Measurements from ENCODE around the gene MARCO. TPM values are rescaled to one million over a fixed set of nuclear protein-coding genes. Genes with fewer than 3 reads are reported as not detected.

Gene MARCO
- total RNA-seq, 1 donor: not detected

- no peaks in the 10 kb centered on the region for H3K79me2 ChIP-seq (ENCODE audit: insufficient read depth, low read length)
- H3K4me2 ChIP-seq (ENCODE audit: insufficient read depth, low read length): no peak overlapping the region
- H3K4me1 ChIP-seq (ENCODE audit: insufficient read depth, low read length): no peaks in the 10 kb centered on the region
- TF ChIP-seq, protein P1, sequence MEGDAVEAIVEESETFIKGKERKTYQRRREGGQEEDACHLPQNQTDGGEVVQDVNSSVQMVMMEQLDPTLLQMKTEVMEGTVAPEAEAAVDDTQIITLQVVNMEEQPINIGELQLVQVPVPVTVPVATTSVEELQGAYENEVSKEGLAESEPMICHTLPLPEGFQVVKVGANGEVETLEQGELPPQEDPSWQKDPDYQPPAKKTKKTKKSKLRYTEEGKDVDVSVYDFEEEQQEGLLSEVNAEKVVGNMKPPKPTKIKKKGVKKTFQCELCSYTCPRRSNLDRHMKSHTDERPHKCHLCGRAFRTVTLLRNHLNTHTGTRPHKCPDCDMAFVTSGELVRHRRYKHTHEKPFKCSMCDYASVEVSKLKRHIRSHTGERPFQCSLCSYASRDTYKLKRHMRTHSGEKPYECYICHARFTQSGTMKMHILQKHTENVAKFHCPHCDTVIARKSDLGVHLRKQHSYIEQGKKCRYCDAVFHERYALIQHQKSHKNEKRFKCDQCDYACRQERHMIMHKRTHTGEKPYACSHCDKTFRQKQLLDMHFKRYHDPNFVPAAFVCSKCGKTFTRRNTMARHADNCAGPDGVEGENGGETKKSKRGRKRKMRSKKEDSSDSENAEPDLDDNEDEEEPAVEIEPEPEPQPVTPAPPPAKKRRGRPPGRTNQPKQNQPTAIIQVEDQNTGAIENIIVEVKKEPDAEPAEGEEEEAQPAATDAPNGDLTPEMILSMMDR (IDR thresholded peaks at IDR 0.05; ENCODE audit: extremely low read depth, low read depth, low read length): no peak
- no peak overlapping the region for H3K27ac ChIP-seq (ENCODE audit: low read depth, low read length)
- DNase-seq (ENCODE audit: insufficient read length, low spot score, missing footprints): no peak
- H3K4me3 ChIP-seq (ENCODE audit: insufficient read depth, low read length): no peak overlapping the region
- H3K27me3 ChIP-seq (ENCODE audit: insufficient read depth, low read length): no peaks in the 10 kb centered on the region
- H4K20me1 ChIP-seq (ENCODE audit: insufficient read depth, low read length): no peaks in the 10 kb centered on the region
- H2AFZ ChIP-seq (ENCODE audit: low read length): no peak overlapping the region
- H3K36me3 ChIP-seq (ENCODE audit: insufficient read depth, low read length): no peaks in the 10 kb centered on the region
- H3K9me3 ChIP-seq (ENCODE audit: low read depth, low read length): no peaks in the 10 kb centered on the region
Measured at GRCh38 chr2:118990757-118991545, 49.0 kb downstream of the MARCO start.

GRCh38 chr2:118991554-118991953 is 49.6 kb downstream of the MARCO start:
- TF ChIP-seq, protein P1 (IDR thresholded peaks at IDR 0.05; ENCODE audit: extremely low read depth, low read depth, low read length): no peak
- H2AFZ ChIP-seq (ENCODE audit: low read length): no peak overlapping the region
- no peaks in the 10 kb centered on the region for H3K79me2 ChIP-seq (ENCODE audit: insufficient read depth, low read length)
- H3K27ac ChIP-seq (ENCODE audit: low read depth, low read length): no peak overlapping the region
- H3K36me3 ChIP-seq (ENCODE audit: insufficient read depth, low read length): no peaks in the 10 kb centered on the region
- no peaks in the 10 kb centered on the region for H4K20me1 ChIP-seq (ENCODE audit: insufficient read depth, low read length)
- no peaks in the 10 kb centered on the region for H3K9me3 ChIP-seq (ENCODE audit: low read depth, low read length)
- H3K4me1 ChIP-seq (ENCODE audit: insufficient read depth, low read length): no peaks in the 10 kb centered on the region
- no peaks in the 10 kb centered on the region for H3K27me3 ChIP-seq (ENCODE audit: insufficient read depth, low read length)
- DNase-seq (ENCODE audit: insufficient read length, low spot score, missing footprints): no peak
- no peak overlapping the region for H3K4me2 ChIP-seq (ENCODE audit: insufficient read depth, low read length)
- no peak overlapping the region for H3K4me3 ChIP-seq (ENCODE audit: insufficient read depth, low read length)

GRCh38 chr2:118992740-118993391 is 50.9 kb downstream of the MARCO start:
- Histone ChIP-seq H3K27me3 (ENCODE audit: insufficient read depth, low read length) (no peaks in the 10 kb centered on the region), H4K20me1 (ENCODE audit: insufficient read depth, low read length) (no peaks in the 10 kb centered on the region), H3K79me2 (ENCODE audit: insufficient read depth, low read length) (no peaks in the 10 kb centered on the region), H3K9me3 (ENCODE audit: low read depth, low read length) (no peaks in the 10 kb centered on the region), H3K27ac (ENCODE audit: low read depth, low read length) (no peak overlapping the region), H3K4me2 (ENCODE audit: insufficient read depth, low read length) (no peak overlapping the region), H3K36me3 (ENCODE audit: insufficient read depth, low read length) (no peaks in the 10 kb centered on the region), H3K4me3 (ENCODE audit: insufficient read depth, low read length) (no peak overlapping the region), H3K4me1 (ENCODE audit: insufficient read depth, low read length) (no peaks in the 10 kb centered on the region), H2AFZ (ENCODE audit: low read length) (no peak overlapping the region)
- DNase-seq (ENCODE audit: insufficient read length, low spot score, missing footprints): no peak
- TF ChIP-seq, protein P1 (IDR thresholded peaks at IDR 0.05; ENCODE audit: extremely low read depth, low read depth, low read length): no peak

DNA sequence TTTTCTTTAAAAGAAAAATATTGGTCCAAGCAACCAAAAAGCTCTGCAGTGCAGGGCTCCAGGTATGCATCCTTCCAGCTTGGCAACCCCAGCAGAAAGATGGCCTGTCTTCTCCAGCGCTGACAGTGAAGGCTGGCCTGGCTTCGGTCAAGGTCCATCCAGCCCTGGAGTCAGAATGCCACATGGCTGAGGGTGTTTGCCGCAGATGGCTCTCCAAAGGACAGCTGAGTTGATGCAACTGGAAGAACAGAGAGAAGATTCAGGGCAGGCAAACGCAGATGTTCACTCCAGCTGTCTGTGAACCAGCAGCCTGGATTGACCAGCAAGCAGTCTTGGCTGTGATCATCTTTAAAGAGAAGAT is 51.4 kb downstream of the MARCO start:
- Histone ChIP-seq H3K27ac (ENCODE audit: low read depth, low read length) (no peak overlapping the region), H3K27me3 (ENCODE audit: insufficient read depth, low read length) (no peaks in the 10 kb centered on the region), H2AFZ (ENCODE audit: low read length) (no peak overlapping the region), H3K4me3 (ENCODE audit: insufficient read depth, low read length) (no peak overlapping the region), H3K9me3 (ENCODE audit: low read depth, low read length) (no peaks in the 10 kb centered on the region), H3K36me3 (ENCODE audit: insufficient read depth, low read length) (no peaks in the 10 kb centered on the region), H4K20me1 (ENCODE audit: insufficient read depth, low read length) (no peaks in the 10 kb centered on the region), H3K79me2 (ENCODE audit: insufficient read depth, low read length) (no peaks in the 10 kb centered on the region), H3K4me1 (ENCODE audit: insufficient read depth, low read length) (no peaks in the 10 kb centered on the region), H3K4me2 (ENCODE audit: insufficient read depth, low read length) (no peak overlapping the region)
- DNase-seq (ENCODE audit: insufficient read length, low spot score, missing footprints): no peak
- TF ChIP-seq, protein P1 (IDR thresholded peaks at IDR 0.05; ENCODE audit: extremely low read depth, low read depth, low read length): no peak

Data from osteoblast (primary cell).